GM19193 (cell line): ENCODE data around the gene ITPKB.

Source experiments
- POLR2A ChIP-seq: IDR thresholded peaks from 4 replicates; pipeline ENCODE4 v1.6.1; 2011; ENCODE audit not compliant: insufficient read depth, insufficient read length; ENCODE audit errors: extremely low read depth

The ITPKB gene

GRCh38 chr1:226663327-226663704 is 75.8 kb downstream of the ITPKB start:
- TF ChIP-seq POLR2A: no peak

GRCh38 chr1:226662642-226663326 is 76.3 kb downstream of the ITPKB start:
- TF ChIP-seq POLR2A: peak; percentile 30

GRCh38 chr1:226661965-226662364 is 77.1 kb downstream of the ITPKB start:
- TF ChIP-seq POLR2A: no peak

GRCh38 chr1:226661271-226661670 is 77.8 kb downstream of the ITPKB start:
- TF ChIP-seq POLR2A: no peak

GRCh38 chr1:226660410-226661182 is 78.5 kb downstream of the ITPKB start:
- no peak for TF ChIP-seq POLR2A

- TF ChIP-seq POLR2A: no peak
Observed at GRCh38 chr1:226659641-226660040, 79.4 kb downstream of the ITPKB start.

GRCh38 chr1:226659136-226659535 is 79.9 kb downstream of the ITPKB start:
- no peak for TF ChIP-seq POLR2A

- TF ChIP-seq POLR2A: no peak
Observed at GRCh38 chr1:226658546-226659125, 80.4 kb downstream of the ITPKB start.

- TF ChIP-seq POLR2A: no peak
Observed at GRCh38 chr1:226657895-226658545, 81.1 kb downstream of the ITPKB start.

- TF ChIP-seq POLR2A: no peak
Observed at GRCh38 chr1:226656601-226657277, 82.3 kb downstream of the ITPKB start.

- no peak for TF ChIP-seq POLR2A
Observed at GRCh38 chr1:226656201-226656600, 82.9 kb downstream of the ITPKB start.

GRCh38 chr1:226655251-226656163 is 83.6 kb downstream of the ITPKB start:
- no peak for TF ChIP-seq POLR2A

- no peak for TF ChIP-seq POLR2A
Observed at GRCh38 chr1:226654668-226655055, 84.4 kb downstream of the ITPKB start.
